Measurements from ENCODE around the gene SORCS1. TPM values are rescaled to one million over a fixed set of nuclear protein-coding genes. Genes with fewer than 3 reads are reported as not detected.

The SORCS1 gene
- total and polyA plus RNA-seq, 4 donors = 0.08 to 0.21 (median 0.09) TPM; not detected in 1

- Histone ChIP-seq H3K36me3 (ENCODE audit: control insufficient read depth in 4 of 4, insufficient read depth in 3 of 4, low read depth in 1 of 4, low read length in 3 of 4) (no peaks in the 10 kb centered on the region), H3K9me3 (ENCODE audit: control insufficient read depth in 4 of 4, low read length in 3 of 4) (no peaks in the 10 kb centered on the region), H3K27ac (ENCODE audit: low read depth in 1 of 2, low read length in 2 of 2) (no peak overlapping the region), H3K4me3 (ENCODE audit: low read depth in 1 of 3, low read length in 3 of 3) (no peak overlapping the region), H3K9ac (ENCODE audit: low read depth in 1 of 2, low read length in 2 of 2) (no peak overlapping the region), H3K27me3 (ENCODE audit: control insufficient read depth in 4 of 4, insufficient read depth in 4 of 4, low read length in 3 of 4) (peaks cover 0 to 2% (median 0%) of the 10 kb centered on the region in 4 donors), H3K4me1 (ENCODE audit: control insufficient read depth in 4 of 4, insufficient read depth in 4 of 4, low read length in 3 of 4) (no peaks in the 10 kb centered on the region)
- TF ChIP-seq YY1 (IDR thresholded peaks at IDR 0.05) (no peak), JUND (IDR thresholded peaks at IDR 0.05) (no peak), EGR1 (IDR thresholded peaks at IDR 0.05; ENCODE audit: low read depth in 2 of 2) (no peak), CTCF (IDR thresholded peaks at IDR 0.05; ENCODE audit: low read depth, low read length, missing input control) (no peak), TAF1 (conservative IDR thresholded peaks at IDR 0.05) (no peak), MAX (IDR thresholded peaks at IDR 0.05) (no peak), REST (IDR thresholded peaks at IDR 0.05) (no peak), ATF3 (IDR thresholded peaks at IDR 0.05) (no peak), RXRA (IDR thresholded peaks at IDR 0.05) (no peak), GABPA (IDR thresholded peaks at IDR 0.05 in 1 of 2, conservative IDR thresholded peaks at IDR 0.05 in 1 of 2) (no peak), FOXA1 (IDR thresholded peaks at IDR 0.05) (no peak)
- no peak for DNase-seq (ENCODE audit: low spot score)
- WGBS = 80% methylated on average over 6 of the region's 6 CpGs
These were observed 449.6 kb downstream of the SORCS1 start for GRCh38 chr10:106714734-106715555.

GRCh38 chr10:106713846-106714245 is 450.7 kb downstream of the SORCS1 start:
- WGBS = 46% methylated on average over 2 of the region's 2 CpGs
- Histone ChIP-seq H3K36me3 (ENCODE audit: control insufficient read depth in 4 of 4, insufficient read depth in 3 of 4, low read depth in 1 of 4, low read length in 3 of 4) (no peaks in the 10 kb centered on the region), H3K4me3 (ENCODE audit: low read depth in 1 of 3, low read length in 3 of 3) (no peak overlapping the region)

More at GRCh38 chr10:106713846-106714245, 450.7 kb downstream of the SORCS1 start:
- Histone ChIP-seq H3K9me3 (ENCODE audit: control insufficient read depth in 4 of 4, low read length in 3 of 4) (no peaks in the 10 kb centered on the region), H3K27me3 (ENCODE audit: control insufficient read depth in 4 of 4, insufficient read depth in 4 of 4, low read length in 3 of 4) (peaks cover 0 to 2% (median 0%) of the 10 kb centered on the region in 4 donors), H3K27ac (ENCODE audit: low read depth in 1 of 2, low read length in 2 of 2) (no peak overlapping the region), H3K9ac (ENCODE audit: low read depth in 1 of 2, low read length in 2 of 2) (no peak overlapping the region), H3K4me1 (ENCODE audit: control insufficient read depth in 4 of 4, insufficient read depth in 4 of 4, low read length in 3 of 4) (no peaks in the 10 kb centered on the region)
- TF ChIP-seq FOXA2 (IDR thresholded peaks at IDR 0.05) = no peak
- no peak for DNase-seq (ENCODE audit: low spot score)
